GM18861 (cell line): ENCODE results near the gene RHOH.

ENCODE experiments used
- ATAC-seq: cut with Tn5 transposase; IDR thresholded peaks from one replicate; pipeline ENCODE4 v1.9.1; 2021; ENCODE audit not compliant: unreplicated experiment

The RHOH gene

GRCh38 chr4:40233227-40233626 is 36.4 kb downstream of the RHOH start:
- no peak for ATAC-seq

GRCh38 chr4:40234519-40235039 is 37.7 kb downstream of the RHOH start:
- no peak for ATAC-seq

GRCh38 chr4:40238008-40238699 is 41.3 kb downstream of the RHOH start:
- ATAC-seq: no peak

- ATAC-seq: no peak
These were observed 42.1 kb downstream of the RHOH start for GRCh38 chr4:40238700-40239548.

- no peak for ATAC-seq
These were observed 43.3 kb downstream of the RHOH start for GRCh38 chr4:40240040-40240653.

- no peak for ATAC-seq
These were observed 44.2 kb downstream of the RHOH start for GRCh38 chr4:40241026-40241425.

- no peak for ATAC-seq
These were observed 45.1 kb downstream of the RHOH start for GRCh38 chr4:40241941-40242340.

GRCh38 chr4:40243386-40243948 is 46.6 kb downstream of the RHOH start:
- ATAC-seq: no peak

- ATAC-seq: no peak
These were observed 47.8 kb downstream of the RHOH start for GRCh38 chr4:40244606-40245005.

- ATAC-seq: no peak
These were observed 48.7 kb downstream of the RHOH start for GRCh38 chr4:40245550-40245949.

GRCh38 chr4:40246011-40246900 is 49.4 kb downstream of the RHOH start:
- no peak for ATAC-seq

GRCh38 chr4:40246938-40247337 is 50.1 kb downstream of the RHOH start:
- no peak for ATAC-seq

GRCh38 chr4:40247350-40247749 is 50.5 kb downstream of the RHOH start:
- no peak for ATAC-seq

- ATAC-seq: no peak
These were observed 54.5 kb downstream of the RHOH start for GRCh38 chr4:40251366-40251765.

GRCh38 chr4:40253906-40254305 is 57.1 kb downstream of the RHOH start:
- no peak for ATAC-seq

GRCh38 chr4:40254608-40255392 is 58.0 kb downstream of the RHOH start:
- no peak for ATAC-seq

- no peak for ATAC-seq
These were observed 58.8 kb downstream of the RHOH start for GRCh38 chr4:40255393-40256281.

- ATAC-seq: no peak
These were observed 59.5 kb downstream of the RHOH start for GRCh38 chr4:40256329-40256728.

- ATAC-seq: no peak
These were observed 60.0 kb downstream of the RHOH start for GRCh38 chr4:40256817-40257216.
